ENCODE measurements around the gene INTS12.

The INTS12 gene

DNA sequence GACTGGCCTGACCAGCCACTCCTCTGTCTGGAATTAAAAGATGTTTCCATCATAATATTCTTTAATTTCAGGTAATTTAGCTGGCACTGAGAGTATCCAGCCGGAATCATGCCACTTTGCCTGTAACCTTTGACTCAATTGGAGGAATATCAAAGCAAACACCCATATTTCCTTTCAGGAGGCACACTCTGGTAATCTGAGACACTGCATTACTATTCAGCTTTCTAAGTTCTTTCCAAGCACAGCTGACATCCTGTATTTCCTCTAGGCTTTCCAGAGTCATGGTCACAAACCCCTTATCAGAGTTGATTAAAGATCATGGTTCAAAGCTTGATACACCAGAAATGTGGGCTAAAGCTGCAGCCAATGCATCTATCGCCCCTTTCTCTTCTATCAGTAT is 29.3 kb downstream of the INTS12 start:
- no peak for DNase-seq

DNA sequence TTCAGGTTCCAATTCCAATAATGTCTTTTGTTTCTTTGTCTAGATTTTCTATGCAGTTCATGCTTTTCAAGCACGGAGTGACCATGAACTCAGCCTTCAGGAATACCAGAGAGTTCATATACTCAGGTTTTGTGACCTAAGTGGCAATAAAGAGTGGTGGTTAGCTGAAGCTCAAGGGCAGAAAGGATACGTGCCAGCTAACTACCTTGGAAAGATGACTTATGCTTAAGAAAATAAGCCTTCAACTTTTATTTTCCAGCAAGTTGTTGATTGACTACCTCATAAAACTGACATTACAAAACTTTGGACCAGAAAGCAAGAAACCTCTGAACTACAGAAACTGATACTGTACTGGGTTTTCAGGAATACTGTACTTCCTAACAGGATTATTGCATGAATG is 30.8 kb downstream of the INTS12 start:
- no peak for DNase-seq

DNA sequence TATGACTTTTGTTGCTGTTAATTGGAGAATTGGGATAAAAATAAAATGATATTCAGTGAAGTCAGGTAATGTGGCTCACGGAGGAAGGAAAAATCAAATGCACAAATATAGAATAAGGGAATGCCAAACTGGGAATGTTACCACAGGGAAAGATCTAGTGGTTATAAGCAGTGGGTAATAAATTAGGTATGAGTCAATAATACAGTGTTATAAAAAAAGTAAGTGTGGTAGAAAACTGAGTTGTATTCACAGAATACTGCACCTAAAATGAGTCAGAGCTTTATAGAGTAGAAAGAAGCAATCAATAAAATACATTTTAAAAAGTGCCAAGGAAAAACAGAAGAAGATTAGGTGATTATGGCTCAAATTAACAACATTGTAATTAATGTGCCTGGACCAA is 34.5 kb downstream of the INTS12 start:
- DNase-seq, result no peak

DNA sequence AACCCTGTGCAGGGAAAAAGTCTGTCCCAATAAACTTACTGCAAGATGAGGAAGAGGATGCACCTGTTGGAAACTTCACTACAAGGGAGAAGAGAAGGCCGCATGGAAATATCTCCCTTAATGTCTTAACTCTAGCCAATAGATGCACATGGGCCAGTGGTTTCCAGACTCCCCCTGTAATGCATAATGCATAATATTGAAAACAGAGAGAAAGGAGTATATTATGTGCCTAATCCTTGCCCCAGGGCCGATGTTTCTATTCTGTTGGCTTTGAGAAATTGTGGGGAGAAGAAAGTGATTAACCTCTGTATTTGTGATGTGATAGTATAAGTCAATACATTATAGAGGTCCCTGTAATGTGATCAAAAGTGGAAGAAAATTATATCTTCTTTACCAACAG is 37.2 kb downstream of the INTS12 start:
- DNase-seq, result no peak

DNA sequence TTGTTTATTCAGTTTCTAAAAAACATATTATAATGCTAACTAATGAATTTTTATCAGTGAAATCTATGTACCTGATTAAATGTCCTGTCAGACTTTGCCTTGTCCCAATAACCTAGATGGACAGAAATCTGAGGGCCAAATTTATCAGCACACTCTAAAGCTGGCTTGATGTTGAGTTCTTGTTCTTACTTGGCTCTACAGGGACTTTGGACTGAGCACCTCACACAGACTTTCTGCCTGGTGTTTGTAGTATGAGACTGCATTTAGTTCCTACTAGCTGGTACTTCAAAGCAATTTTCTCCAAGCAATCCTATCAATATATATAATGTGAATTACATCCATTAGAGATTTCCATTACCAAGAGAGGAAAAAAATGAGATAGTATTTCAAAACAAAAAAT is 37.8 kb downstream of the INTS12 start:
- no peak for DNase-seq

DNA sequence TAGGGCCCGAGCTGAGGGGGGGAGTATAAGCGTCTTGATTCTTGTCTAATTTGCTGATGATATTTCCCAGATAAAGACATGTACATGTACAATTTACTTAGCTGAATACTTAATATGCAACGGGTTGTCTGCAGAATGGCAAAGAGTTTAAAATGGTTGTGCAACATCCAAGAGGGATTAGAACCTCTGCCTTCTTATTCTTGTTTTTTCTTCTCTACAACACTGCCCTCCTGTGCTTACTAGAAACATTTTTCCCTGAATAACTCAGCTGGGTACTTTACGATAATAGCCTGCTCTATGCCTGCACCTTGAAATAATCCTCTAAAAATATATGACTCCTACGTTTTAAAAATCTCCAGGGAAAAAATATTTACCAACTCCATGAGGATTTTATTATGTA is 41.8 kb downstream of the INTS12 start:
- DNase-seq, result no peak

DNA sequence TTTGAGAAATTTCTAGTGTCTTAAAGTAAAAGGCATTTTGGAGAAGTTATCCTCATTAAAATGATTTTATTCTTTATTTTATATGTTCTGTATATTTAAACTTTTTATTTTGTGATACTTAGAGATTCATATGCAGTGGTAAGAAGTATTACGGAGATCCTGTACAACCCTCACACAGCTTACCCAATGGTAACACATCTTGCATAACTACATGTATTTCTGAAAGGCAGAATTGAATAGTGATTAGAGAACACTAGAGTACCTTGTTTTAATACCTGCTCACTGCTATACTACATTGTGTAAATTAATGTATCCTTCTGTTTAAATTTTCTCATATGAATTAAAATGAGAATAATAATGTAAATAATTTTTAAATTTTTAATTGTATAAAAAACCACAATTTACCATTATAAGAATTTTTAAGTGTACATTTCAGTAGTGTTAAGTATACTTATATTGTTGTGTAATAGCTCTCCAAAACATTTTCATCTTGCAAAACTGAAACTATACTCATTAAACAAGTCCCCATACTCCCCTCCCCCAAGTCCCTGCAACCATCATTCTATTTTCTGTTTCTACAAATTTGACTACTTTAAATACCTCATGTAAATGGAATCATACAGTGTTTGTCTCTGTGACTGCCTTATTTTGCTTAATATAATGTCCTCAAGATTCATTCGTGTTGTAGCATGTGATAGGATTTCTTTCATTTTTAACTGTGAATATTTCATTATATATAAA is 45.4 kb downstream of the INTS12 start:
- DNase-seq, result no peak

DNA sequence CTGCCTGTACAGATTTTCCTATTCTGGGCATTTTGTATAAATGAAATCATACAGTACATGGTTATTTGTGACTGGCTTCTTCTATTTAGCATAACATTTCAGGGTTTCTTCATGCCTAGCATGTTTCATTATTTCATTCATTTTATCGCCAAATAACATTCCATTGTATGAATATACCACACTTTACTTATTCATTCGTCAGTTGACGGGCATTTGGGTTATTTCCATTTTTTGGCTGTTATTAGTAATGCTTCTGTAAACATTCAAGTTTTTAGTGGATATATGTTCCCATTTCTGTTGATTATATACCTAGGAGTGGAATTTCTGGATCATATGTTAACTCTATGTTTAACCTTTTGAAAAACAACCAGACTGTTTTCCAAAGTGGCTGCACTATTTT is 47.5 kb downstream of the INTS12 start:
- no peak for DNase-seq

DNA sequence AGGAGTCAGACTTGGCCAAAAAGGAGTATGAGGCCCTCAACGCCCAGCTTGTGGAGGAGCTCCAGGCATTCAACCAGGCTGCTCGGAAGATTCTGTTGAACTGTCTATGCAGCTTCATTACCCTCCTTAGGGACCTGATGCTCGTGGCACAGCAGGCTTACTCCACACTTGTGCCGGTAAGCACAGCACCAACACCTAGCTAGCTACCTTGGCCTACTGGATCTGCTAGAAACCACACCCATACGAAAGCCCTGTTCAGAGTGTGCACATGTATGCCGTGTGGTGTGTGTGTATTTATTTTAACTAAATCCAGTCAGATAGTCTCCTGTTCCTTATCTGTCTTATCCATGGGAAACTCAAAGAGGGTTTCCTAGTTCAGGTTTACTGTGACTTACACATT is 49.3 kb downstream of the INTS12 start:
- DNase-seq, result no peak

DNA sequence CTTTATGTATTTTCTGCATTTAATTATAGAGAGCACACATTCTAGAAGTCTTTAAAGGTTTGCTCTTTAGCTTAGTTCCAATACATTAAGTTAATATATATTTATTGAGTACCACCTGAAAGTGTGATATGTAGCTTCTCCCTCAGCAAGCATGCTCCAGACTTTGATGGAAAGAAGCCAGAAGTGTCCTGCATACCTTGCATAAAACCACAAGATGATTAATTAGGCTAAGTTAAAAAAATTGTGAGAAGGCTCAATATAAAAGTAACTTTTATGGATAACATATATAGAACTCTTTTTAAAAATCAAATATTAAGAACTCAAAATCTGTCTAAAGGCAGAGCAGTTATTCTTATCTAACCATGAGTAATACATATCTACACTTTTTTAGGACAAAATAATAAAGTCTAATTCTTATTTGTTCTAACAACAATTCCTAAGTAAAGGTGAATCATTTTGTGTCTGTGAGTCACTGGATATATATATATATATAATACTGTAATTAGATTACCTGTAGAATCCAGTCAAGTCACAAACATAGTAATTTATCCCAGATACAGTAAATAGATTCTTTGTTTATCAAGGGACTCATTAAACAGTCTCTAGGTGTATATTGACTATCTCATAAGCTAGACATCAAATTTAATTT is 51.2 kb downstream of the INTS12 start:
- DNase-seq, result no peak

DNA sequence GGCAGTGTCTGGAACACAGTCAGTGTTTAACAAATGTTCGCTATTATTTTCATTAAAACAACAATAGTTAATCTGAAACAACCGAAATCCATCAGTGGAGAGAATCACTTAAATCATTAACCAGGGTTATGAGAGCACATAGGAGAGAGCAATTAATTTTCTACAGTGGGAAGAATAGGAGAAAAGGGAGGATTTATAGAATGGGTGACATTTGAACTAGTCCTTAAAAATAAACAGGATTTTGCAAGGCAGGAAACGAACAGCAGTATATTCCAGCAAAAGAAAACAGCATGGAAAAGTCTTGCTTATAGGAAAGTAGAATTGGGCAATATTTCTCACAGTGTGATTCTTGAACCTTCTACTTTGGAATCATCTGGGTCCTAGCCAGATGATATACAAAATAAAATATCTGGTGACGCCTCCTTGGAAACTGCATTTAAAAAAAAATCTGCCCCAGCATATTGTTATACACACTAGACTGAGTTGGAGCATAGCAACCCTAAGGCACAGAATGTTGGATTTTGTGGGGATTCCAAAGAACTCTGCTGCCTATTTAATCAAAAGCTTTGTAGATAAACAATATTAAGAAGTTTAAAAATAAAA is 56.1 kb downstream of the INTS12 start:
- no peak for DNase-seq

DNA sequence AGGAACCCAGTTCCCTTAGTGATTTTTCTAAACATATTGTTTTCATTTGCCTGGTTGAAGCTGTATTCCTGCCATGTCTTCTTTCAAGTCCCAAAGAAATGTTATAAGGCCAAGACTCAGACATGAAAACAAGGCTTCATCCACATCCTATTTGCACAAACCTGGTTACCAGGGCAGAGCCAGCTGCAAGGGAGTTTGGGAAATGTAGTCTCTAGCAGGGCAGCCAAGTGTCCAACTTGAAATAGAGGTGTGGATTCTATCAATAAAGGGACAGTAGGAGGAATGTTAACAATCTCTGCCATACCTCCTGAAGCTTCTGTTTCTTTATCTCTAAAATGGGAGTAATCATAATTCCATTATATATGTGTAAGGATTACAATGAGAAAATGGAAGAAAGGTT is 56.6 kb downstream of the INTS12 start:
- no peak for DNase-seq

DNA sequence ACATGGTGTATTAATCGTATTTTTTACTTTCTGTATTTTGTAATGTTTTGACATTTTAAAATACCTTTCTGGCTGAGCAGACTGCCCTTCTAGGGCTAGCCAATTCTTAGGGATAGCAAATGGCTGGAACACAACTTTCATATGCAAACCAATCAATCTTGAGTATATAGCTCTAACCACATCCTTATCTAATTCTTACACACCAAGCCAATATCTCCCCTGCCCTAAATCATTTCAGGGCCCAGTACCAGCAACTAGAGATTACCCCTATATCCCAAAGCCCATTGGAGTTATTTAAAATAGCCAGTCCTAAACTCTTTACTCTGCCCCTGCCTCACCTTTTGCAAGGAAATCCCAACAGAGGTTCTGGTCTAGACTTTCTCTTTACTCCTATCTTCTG is 58.3 kb downstream of the INTS12 start:
- DNase-seq, result no peak

DNA sequence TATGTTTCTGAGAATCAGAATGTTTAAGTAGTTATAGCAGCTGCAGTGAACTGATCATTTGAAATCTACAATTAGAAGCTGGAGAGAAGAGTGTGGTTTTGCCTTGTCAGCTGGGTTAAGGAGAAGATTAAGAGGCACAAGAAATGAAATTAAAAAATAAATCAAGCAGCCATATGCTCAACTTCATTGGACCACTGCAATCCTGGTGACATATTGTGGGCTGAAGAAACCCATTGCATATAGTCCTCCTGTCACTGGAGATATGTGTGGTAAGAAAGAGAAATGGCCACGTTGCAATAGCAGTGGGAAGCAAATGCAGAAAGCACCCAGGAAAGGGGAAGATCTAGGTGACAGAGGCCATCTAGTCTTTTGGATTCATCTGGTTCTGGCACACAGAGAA is 63.0 kb downstream of the INTS12 start:
- DNase-seq, result no peak

DNA sequence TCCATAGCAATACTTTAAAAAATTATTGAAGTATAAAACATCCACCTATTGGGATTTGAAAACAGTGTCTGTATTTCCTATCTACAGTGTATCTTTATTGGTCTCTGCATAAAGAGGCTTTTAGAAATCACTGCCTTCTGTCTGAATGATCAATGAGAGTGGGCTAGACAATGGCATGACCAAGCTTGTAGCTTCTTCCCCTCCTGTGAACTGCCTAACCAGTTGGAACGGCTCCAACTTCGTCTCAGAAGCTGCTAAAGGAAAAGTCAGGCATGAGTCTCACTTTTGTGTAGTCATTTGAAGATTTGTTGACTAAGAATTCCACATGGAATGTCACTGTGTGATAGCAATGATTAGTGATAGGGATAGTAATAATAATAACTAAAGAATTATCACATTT is 64.2 kb downstream of the INTS12 start:
- DNase-seq, result no peak

DNA sequence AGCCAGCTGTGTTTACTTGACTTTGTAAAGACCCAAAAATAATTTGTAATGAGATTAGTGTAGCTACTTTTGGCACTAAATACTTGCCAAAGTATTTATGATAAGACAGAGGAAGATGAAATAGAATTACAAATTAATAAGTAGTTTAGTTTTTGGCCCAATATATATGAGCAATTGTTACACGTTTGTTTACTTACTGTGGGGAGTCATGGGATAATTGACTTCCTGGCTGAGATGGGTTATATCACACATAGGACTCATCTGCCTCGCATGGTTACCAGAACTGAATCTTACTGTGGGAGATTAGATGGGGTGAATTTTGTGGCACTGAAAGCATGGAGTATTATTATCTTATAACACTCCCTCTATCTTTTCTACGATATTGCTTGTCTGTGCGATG is 66.6 kb downstream of the INTS12 start:
- no peak for DNase-seq

DNA sequence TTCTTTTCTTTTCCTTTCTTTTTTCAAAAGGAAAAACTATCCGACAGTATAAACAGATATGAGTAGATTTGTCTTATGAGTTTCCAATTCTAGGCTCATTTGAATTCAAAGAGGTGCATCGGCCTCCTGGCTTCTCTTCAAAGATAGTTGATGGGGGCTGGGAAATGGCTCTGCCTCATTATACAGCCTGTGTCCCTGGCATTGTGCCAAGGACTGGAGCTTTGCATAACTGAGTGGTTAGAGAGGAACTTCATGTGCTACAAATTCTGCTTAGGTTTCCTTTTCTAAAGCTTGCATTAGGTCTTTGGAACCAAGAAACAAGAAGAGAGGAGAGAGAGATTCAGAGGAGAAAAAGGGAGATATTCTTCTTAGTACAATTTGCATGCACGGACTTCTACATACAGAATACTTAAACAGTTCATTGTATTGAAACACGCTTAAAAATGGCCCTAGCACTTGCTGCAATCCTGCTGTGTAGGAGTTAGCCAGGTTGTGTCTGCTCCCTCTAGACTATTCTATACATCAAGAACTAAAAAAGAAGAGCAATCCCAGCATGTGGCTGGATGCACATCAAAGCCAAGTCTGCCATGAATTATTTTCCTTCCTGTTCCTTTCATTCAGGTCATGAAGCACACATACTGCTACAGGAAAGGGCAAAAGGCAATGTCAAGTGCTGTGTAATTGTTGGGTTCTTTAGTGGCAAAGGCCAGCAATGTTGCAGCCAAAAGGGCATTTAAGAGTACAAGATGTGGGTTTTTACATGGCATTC is 70.9 kb downstream of the INTS12 start:
- peak; percentile 94 for DNase-seq

DNA sequence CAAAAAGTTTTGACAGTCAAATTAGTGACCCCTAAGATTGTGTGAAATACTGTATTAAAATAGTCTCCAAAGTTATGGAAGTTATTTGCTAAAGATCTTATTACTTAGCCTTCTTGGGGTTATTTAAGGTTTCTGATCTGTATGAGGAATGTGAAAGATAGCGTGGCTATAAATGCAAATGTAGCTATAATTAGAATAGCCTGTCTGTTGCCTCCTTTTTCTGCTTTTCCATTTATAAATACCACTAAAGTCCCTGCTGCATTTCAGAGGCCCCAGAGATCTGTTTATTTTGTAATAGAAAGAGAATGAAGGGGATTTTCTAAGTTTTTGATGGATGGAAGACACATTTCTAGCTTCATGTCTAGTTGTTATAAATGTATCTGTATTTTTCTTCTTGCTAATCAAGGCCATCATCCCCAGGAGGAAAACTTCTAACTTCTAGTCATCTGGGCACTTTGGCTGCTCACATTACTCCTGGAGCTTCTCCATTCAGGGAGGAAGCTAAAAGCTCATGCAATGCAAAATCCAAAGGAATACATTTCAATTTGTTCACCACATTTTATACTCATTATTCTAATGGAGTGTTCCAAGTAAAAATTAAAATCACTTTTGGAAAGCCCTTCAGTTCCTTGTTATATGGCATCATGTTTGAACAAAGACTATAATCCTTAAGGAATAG is 73.9 kb downstream of the INTS12 start:
- DNase-seq, result no peak

DNA sequence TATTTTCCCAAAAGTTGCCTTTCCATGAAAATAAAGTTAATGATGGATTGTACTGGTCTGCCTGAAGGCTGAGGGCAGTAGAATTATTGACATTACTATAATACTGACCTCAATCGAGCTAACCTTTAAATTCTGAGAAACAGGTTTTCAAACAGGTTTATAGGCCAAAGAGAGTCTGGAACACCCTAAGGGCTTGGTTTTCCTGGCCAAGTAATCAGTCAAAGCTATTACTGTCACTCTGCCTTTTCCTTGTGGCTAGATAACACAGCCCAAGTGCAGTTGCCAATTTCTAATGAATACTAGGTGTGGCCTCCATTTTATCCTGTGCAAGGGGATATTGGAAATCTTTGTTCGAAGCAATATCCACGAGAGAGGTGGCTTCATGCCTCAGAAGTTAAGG is 75.2 kb downstream of the INTS12 start:
- no peak for DNase-seq

All from RPMI8226 (cell line).